BE2C (cell line): ENCODE measurements around the gene SQSTM1.

ENCODE experiments used
- DNase-seq: peaks from one replicate; pipeline ENCODE4 v3.0.0-alpha.2; 2020
- H3K27me3 ChIP-seq: fragments of 250-450 bp; sonication (Bioruptor Pico); 2 replicates; pipeline ENCODE4 v1.5.1; 2020; ENCODE audit warnings: mild to moderate bottlenecking
- H3K36me3 ChIP-seq: fragments of 250-450 bp; sonication (Bioruptor Pico); 2 replicates; pipeline ENCODE4 v1.5.1; 2020; ENCODE audit warnings: mild to moderate bottlenecking
- H3K4me1 ChIP-seq: fragments of 250-450 bp; sonication (Bioruptor Pico); 2 replicates; pipeline ENCODE4 v1.5.1; 2020
- H3K4me3 ChIP-seq: 2 replicates; pipeline ENCODE4 v1.5.1; 2011; ENCODE audit warnings: low read depth, low read length
- H3K9me3 ChIP-seq: fragments of 250-450 bp; sonication (Bioruptor Pico); 2 replicates; pipeline ENCODE4 v1.5.1; 2020
- TF ChIP-seq, protein P1 (sequence below): IDR thresholded peaks from 2 replicates; pipeline ENCODE4 v1.5.1; 2012; ENCODE audit warnings: mild to moderate bottlenecking, low read depth, low read length

The SQSTM1 gene

GRCh38 chr5:179836225-179837019 lies 15.7 kb downstream of the SQSTM1 start:
- TF ChIP-seq, protein P1, sequence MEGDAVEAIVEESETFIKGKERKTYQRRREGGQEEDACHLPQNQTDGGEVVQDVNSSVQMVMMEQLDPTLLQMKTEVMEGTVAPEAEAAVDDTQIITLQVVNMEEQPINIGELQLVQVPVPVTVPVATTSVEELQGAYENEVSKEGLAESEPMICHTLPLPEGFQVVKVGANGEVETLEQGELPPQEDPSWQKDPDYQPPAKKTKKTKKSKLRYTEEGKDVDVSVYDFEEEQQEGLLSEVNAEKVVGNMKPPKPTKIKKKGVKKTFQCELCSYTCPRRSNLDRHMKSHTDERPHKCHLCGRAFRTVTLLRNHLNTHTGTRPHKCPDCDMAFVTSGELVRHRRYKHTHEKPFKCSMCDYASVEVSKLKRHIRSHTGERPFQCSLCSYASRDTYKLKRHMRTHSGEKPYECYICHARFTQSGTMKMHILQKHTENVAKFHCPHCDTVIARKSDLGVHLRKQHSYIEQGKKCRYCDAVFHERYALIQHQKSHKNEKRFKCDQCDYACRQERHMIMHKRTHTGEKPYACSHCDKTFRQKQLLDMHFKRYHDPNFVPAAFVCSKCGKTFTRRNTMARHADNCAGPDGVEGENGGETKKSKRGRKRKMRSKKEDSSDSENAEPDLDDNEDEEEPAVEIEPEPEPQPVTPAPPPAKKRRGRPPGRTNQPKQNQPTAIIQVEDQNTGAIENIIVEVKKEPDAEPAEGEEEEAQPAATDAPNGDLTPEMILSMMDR, result no peak
- peaks cover 53% of the 10 kb centered on the region for H3K36me3 ChIP-seq
- no peaks in the 10 kb centered on the region for H3K9me3 ChIP-seq
- DNase-seq, result no peak
- no peaks in the 10 kb centered on the region for H3K4me1 ChIP-seq
- no peak overlapping the region for H3K4me3 ChIP-seq
- H3K27me3 ChIP-seq, result no peaks in the 10 kb centered on the region

DNA sequence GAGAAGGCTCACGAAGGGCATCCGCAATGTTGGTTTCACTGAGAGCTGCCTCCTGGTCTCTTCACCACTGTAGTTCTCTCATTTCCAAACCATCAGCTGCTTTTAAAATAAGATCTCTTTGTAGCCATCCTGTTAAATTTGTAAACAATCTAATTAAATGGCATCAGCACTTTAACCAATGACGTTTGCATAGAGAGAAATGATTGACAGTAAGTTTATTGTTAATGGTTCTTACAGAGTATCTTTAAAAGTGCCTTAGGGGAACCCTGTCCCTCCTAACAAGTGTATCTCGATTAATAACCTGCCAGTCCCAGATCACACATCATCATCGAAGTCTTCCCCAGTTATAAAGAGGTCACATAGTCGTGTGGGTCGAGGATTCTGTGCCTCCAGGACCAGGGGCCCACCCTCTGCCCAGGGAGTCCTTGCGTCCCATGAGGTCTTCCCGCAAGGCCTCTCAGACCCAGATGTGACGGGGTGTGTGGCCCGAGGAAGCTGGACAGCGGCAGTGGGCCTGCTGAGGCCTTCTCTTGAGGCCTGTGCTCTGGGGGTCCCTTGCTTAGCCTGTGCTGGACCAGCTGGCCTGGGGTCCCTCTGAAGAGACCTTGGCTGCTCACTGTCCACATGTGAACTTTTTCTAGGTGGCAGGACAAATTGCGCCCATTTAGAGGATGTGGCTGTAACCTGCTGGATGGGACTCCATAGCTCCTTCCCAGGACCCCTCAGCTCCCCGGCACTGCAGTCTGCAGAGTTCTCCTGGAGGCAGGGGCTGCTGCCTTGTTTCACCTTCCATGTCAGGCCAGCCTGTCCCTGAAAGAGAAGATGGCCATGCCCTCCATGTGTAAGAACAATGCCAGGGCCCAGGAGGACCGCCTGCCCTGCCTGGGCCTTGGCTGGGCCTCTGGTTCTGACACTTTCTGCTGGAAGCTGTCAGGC lies 16.6 kb downstream of the SQSTM1 start:
- no peak overlapping the region for H3K4me3 ChIP-seq
- DNase-seq, result no peak
- no peaks in the 10 kb centered on the region for H3K4me1 ChIP-seq
- no peaks in the 10 kb centered on the region for H3K27me3 ChIP-seq
- no peaks in the 10 kb centered on the region for H3K9me3 ChIP-seq
- TF ChIP-seq, protein P1, result no peak
- peaks cover 48% of the 10 kb centered on the region for H3K36me3 ChIP-seq

GRCh38 chr5:179839328-179840256 lies 18.9 kb downstream of the SQSTM1 start:
- no peak overlapping the region for H3K4me3 ChIP-seq
- no peaks in the 10 kb centered on the region for H3K4me1 ChIP-seq
- no peaks in the 10 kb centered on the region for H3K27me3 ChIP-seq
- TF ChIP-seq, protein P1, result no peak
- DNase-seq, result no peak
- H3K9me3 ChIP-seq, result no peaks in the 10 kb centered on the region
- H3K36me3 ChIP-seq, result peaks cover 36% of the 10 kb centered on the region

- DNase-seq, result no peak
- peaks cover 36% of the 10 kb centered on the region for H3K36me3 ChIP-seq
- TF ChIP-seq, protein P1, result no peak
- H3K27me3 ChIP-seq, result no peaks in the 10 kb centered on the region
- no peak overlapping the region for H3K4me3 ChIP-seq
- H3K9me3 ChIP-seq, result no peaks in the 10 kb centered on the region
- H3K4me1 ChIP-seq, result no peaks in the 10 kb centered on the region
Observed at GRCh38 chr5:179840321-179840720, 19.6 kb downstream of the SQSTM1 start.

DNA sequence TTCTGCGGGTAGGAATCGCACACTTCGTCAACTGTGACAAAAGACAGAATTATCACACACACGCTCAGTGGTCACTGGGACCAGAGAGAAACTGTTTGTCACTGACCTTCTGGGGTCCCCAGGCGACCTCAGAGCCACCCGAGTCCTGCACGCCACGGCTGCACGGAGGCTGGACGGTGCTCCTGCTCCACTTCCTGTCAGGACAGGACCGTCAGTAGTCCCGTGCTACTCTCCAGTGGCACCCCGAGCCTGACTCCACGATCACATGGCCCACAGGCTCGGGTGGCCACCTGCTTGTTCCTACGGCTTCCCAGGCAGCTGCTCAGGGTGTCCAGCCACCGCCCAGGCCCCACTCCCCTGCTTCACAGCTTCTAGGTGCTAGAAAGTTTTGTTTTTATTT lies 20.1 kb downstream of the SQSTM1 start:
- H3K9me3 ChIP-seq, result no peaks in the 10 kb centered on the region
- H3K27me3 ChIP-seq, result no peaks in the 10 kb centered on the region
- peaks cover 38% of the 10 kb centered on the region for H3K36me3 ChIP-seq
- no peak overlapping the region for H3K4me3 ChIP-seq
- no peaks in the 10 kb centered on the region for H3K4me1 ChIP-seq
- TF ChIP-seq, protein P1, result no peak
- DNase-seq, result no peak
